22Rv1 (cell line): Measurements from ENCODE around the gene CADM1.

Experiments
- CTCF ChIP-seq: fragments of 450-650 bp; IDR thresholded peaks from 2 replicates; pipeline ENCODE4 v1.5.1; 2017; ENCODE audit warnings: mild to moderate bottlenecking
- ZFX ChIP-seq: fragments of 450-650 bp; IDR thresholded peaks from 2 replicates; pipeline ENCODE4 v1.6.1; 2017; ENCODE audit warnings: antibody characterized with exemption, borderline replicate concordance

- no peak for TF ChIP-seq CTCF
- no peak for TF ChIP-seq ZFX
Measured at GRCh38 chr11:115515647-115516395, 11.6 kb upstream of the CADM1 start.
